ENCODE measurements around the gene BRF1.

- TF ChIP-seq CTCF (conservative IDR thresholded peaks at IDR 0.05; ENCODE audit: low read depth, low read length) = no peak
- no peak for TF ChIP-seq EZH2 (IDR thresholded peaks at IDR 0.05; ENCODE audit: borderline replicate concordance, low read depth, low read length, poor library complexity, severe bottlenecking)
Observed at GRCh38 chr14:105328678-105329390, 28.0 kb upstream of the BRF1 start.

All from A673 (cell line).